H7 (cell line): Measurements from ENCODE around the gene ZBTB5. TPM values are rescaled to one million over a fixed set of nuclear protein-coding genes. Genes with fewer than 3 reads are reported as not detected.
"Not testable (repeated sequence)": the region's sequence is repeated elsewhere in the genome, so short reads cannot be mapped to it uniquely, and the experiment has no call there.

Source experiments
- DNase-seq: peaks from one replicate; pipeline ENCODE4 v3.0.0; 2012
- H3K27me3 ChIP-seq: 2 replicates; pipeline ENCODE4 v1.6.0; 2011; ENCODE audit warnings: mild to moderate bottlenecking, low read length; ENCODE audit not compliant: control insufficient read depth, insufficient read depth
- H3K36me3 ChIP-seq: replicated peaks from 2 replicates; pipeline ENCODE4 v1.5.1; 2011; ENCODE audit warnings: low read length; ENCODE audit not compliant: control insufficient read depth, insufficient read depth
- H3K4me3 ChIP-seq: 2 replicates; pipeline ENCODE4 v1.5.1; 2011; ENCODE audit warnings: low read depth, mild to moderate bottlenecking, control low read depth, low read length, moderate library complexity; ENCODE audit not compliant: insufficient read depth
- total RNA-seq: library from RNA; depleted of rRNA; stranded (reverse); fragments of >200 nt; shearing (Covaris generic); gene quantifications from 2 replicates; pipeline ENCODE4 v1.2.3, GENCODE V29; 2014

Gene ZBTB5
- total RNA-seq, 1 experiment from 2014 or later = 15.6 TPM

DNA sequence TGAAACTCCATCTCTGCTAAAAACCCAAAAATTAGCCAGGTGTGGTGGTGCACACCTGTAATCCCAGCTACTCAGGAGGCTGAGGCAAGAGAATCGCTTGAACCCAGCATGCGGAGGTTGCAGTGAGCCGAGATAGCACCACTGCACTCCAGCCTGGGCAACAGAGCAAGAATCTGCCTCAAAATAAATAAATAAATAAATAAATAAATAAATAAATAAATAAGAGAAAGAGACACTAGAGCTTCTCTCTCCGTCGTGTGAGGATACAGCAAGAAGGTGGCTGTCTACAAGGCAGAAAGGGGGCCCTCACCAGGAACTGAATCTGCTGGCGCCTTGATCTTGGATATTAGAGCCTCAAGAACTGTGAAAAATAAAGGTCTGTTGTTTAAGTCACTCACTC is 8.7 kb upstream of the ZBTB5 start:
- not testable (repeated sequence) for H3K36me3 ChIP-seq, DNase-seq, H3K27me3 ChIP-seq, H3K4me3 ChIP-seq

DNA sequence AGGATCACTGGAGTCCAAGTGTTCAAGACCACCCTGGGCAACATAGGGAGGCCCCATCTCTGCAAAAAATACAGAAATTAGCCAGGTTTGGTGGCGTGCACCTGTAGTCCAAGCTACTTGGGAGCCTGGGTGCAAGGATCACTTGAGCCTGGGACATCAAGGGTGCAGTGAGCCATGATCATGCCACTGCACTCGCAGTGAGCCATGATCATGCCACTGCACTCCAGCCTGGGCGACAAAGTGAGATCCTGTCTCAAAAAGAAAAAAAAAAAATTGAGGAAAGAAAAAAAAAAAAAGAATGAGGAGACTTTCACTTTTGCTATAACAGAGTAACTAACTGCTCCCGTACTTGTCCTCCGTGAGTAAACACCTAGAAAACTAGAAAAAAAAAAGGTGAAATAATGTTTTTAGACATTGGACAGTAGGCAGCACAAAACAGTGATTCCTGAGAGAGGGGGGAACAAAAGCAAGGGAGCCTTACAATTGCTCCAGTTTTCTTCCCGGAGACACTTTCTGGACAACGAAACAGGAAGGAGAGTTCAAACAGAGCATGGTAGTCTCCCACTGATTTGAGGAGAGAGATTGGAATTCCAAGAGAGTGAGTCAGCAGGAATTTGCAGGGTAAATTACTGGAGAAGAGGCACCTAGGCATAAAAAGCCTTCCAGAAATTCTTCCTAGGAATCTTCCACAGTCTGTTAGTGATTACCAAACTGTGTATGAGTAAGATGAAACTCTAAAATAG is 6.9 kb upstream of the ZBTB5 start:
- no peaks in the 10 kb centered on the region for H3K36me3 ChIP-seq
- H3K27me3 ChIP-seq = no peaks in the 10 kb centered on the region
- peak; percentile 76 for DNase-seq
- no peak overlapping the region; the same call in 1 of the 2 replicates for H3K4me3 ChIP-seq

DNA sequence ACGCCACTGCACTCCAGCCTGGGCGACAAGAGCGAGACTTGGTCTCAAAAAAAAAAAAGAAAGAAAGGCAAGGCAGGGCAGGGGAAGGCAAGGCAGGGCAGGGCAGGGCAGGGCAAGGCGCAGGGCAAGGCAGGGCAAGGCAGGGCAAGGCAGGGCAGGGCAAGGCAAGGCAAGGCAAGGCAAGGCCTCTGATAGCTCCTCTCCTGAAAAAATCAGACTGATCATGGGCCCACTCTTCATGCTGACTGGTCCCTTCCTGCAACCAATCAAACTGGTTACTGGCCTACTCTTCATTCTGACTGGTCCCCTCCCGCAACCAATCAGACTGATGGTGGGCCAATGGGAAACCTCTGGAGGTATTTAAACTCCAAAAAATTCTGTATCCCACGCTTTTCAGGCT is 3.4 kb upstream of the ZBTB5 start:
- Histone ChIP-seq H3K36me3 (no peaks in the 10 kb centered on the region), H3K4me3 (no peak overlapping the region)
- peak; percentile 44 for DNase-seq

DNA sequence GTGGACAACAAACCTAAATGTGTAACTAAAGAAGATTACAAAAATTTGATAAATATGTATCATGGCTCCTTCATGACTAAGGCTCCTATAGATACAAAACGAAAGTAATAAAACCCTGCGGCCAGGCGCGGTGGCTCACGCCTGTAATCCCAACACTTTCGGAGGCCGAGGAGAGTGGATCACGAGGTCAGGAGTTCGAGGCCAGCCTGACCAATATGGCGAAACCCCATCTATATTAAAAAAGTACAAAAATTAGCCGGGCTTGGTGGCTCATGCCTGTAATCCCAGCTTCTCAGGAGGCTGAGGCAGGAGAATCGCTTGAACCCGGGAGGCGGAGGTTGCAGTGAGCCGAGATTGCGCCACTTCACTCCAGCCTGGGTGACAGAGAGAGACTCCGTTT is 2.3 kb upstream of the ZBTB5 start:
- DNase-seq, H3K27me3 ChIP-seq, H3K4me3 ChIP-seq, H3K36me3 ChIP-seq: not testable (repeated sequence)

More for the DNA sequence above, 3.4 kb upstream of the ZBTB5 start:
- no peaks in the 10 kb centered on the region for H3K27me3 ChIP-seq

DNA sequence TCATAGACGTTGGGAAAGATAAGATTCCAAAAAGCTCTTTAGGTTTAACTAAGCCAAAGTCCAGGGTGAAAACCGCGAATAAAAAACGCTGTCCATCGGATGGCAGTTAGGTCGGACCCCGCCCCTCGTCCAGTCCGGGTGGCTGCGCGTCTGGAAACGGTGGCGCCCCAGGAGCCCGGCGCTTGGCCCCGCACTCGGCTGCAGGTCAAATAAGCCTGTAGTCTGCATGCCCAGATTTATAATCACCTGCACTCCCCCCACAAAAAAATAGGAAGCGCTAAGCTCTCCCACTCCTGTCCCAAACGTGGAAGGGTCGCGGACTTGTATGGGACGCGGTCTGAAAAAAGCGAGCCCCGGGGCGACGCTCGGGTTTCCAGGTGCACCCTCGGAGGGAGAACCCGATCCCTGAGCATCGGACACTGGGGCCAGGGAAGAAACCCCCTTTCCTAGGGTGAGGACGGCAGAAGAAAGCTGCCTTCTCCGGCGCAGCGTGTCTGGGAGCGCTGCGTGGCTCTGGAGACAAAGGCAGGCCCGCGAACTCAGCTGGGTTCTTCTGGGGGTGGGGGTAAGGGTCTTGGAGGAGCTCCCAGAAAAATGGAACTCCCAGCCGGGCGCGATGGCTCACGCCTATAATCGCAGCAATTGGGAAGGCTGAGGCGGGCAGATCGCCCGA is 923 bp upstream of the ZBTB5 start:
- peak overlapping the region; percentile 96 for H3K4me3 ChIP-seq
- no peaks in the 10 kb centered on the region; the same call in 1 of the 2 replicates for H3K36me3 ChIP-seq
- DNase-seq = peak; percentile 84
- no peaks in the 10 kb centered on the region for H3K27me3 ChIP-seq

DNA sequence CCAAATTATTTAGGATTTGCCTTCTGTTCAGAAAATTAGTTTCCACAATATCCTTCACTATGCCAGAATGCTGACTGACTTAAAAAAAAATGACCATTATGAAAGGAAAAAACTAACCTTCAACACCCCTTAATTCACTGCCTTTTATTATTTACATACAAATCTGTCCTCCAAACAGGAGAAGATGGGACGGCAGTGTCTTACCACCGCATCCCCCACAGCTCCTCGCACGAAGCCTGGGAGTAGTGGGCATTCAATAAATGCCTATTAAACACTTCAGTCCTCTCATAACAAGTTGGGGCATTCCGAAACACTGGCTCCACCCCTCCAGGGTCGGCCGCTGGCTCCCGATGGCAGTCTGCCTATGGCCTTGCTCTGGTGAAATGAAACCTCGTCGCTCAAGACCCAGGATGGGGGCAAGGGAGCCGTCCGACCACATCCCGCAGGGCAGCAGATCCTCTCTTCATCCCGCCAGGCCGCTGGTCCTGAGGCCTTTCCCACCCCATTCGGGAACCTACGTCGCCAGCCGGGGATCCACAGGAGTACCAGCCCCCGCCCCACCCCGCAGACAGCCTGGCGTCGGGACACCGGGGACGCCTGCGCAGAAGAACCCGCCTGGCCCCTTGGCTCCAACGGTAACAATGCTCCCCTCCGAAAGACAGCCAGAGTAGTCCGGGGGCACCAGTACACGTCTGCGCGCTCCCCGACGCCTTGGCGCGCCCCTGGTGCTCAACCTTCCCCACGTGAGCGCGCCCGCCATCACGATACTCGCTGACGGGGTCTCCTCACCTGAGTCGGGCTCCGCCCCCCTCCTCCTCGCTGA is 613 bp downstream of the ZBTB5 start:
- no peaks in the 10 kb centered on the region; the same call in 1 of the 2 replicates for H3K36me3 ChIP-seq
- no peaks in the 10 kb centered on the region for H3K27me3 ChIP-seq
- no peak for DNase-seq
- peak overlapping the region; percentile 96 for H3K4me3 ChIP-seq

DNA sequence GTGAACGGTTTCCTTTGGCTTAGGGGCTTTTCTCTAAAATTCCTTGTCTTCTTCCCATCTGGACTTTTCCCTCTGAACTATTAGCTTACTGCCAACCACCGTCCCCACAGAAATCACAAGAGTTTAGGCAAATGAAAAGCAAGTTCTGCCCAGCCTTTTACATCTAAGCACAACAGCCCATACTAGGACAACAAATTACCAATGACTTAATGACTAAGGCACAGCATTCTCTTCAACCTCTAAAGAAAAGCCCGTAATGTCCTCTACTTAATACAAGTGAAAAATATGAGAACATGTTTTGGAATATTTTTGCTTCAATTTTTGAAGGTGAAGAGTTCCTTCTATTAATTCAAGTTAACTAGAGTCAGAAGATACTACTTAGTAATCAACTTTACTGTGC is 1.2 kb downstream of the ZBTB5 start:
- Histone ChIP-seq H3K36me3 (no peaks in the 10 kb centered on the region; the same call in 1 of the 2 replicates), H3K27me3 (no peaks in the 10 kb centered on the region), H3K4me3 (peak overlapping the region; percentile 96)
- no peak for DNase-seq

DNA sequence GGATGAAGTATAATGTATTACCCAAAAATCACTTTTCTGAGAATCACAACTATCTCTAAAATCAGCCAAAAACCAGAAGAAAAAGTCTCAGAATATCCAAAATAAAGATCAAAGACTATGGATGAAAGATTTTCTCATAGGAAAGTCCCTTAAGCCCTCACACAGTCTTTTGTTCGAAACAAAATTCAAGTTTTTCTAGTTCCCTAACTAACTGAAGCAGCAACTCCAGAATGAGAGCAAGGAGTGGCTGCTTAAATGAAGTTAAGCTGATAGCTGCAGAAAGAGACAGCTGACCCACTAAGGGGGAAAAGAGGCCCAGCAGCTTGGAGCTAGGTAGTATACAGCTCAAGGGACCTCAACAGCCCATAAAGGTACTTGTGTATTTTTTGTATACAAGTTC is 8.4 kb downstream of the ZBTB5 start:
- no peaks in the 10 kb centered on the region; the same call in 1 of the 2 replicates for H3K36me3 ChIP-seq
- H3K27me3 ChIP-seq = no peaks in the 10 kb centered on the region
- H3K4me3 ChIP-seq = no peak overlapping the region
- no peak for DNase-seq

DNA sequence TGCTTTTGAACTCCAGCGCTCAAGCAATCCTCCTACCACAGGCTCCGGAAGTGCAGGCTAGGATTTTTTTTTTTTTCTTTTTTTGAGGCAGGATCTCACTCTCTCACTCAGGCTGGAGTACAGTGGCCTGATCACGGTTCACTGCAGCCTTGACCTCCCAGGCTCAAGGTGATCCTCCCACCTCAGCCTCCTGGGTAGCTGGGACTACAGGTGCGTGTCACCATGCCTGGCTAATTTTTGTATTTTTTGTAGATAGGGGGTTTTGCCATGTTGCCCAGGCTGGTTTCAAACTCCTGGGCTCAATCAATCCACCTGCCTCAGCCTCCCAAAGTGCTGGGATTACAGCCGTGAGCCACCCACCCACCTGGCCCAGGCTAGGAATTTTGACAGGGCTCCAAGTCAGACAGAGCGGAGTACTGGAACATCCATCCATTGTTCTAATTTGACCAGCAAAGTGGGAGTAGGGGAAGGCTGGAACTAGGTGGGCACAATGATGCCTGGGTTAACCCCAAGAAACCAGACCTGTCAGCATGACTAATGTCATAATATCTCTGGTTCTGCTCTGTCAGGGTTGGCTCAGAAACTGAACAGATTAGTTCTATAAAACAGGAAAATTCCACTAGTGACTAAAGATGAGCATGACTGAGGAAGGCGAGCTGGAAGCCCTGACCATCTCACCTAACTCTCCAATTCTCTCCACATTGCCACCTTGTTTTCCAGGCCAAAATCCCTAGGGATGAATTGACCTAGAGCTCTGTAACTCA is 9.2 kb downstream of the ZBTB5 start:
- Histone ChIP-seq H3K36me3 (no peaks in the 10 kb centered on the region; the same call in 1 of the 2 replicates), H3K27me3 (no peaks in the 10 kb centered on the region), H3K4me3 (no peak overlapping the region)
- no peak for DNase-seq

DNA sequence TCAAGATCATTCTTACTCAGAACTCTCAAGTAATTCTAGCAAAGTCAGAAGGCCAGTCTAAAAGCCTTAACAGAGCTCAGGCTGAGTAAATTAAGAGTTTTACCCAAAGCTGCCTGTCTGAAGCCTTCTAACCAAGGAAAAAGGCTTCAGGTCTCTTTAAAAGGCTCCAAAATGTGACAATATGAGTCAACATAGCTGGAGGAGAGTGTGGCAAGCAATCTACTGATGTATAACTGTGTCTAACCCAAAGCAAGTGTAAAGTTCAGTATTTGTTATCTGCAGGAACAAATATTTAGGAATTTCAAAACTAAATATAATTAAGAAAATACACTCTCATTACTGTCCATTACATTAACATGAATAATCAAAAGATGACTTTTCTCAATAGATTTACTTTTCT is 11.0 kb downstream of the ZBTB5 start:
- DNase-seq = no peak
- no peaks in the 10 kb centered on the region for H3K27me3 ChIP-seq
- no peak overlapping the region for H3K4me3 ChIP-seq
- H3K36me3 ChIP-seq = no peaks in the 10 kb centered on the region; the same call in 1 of the 2 replicates

DNA sequence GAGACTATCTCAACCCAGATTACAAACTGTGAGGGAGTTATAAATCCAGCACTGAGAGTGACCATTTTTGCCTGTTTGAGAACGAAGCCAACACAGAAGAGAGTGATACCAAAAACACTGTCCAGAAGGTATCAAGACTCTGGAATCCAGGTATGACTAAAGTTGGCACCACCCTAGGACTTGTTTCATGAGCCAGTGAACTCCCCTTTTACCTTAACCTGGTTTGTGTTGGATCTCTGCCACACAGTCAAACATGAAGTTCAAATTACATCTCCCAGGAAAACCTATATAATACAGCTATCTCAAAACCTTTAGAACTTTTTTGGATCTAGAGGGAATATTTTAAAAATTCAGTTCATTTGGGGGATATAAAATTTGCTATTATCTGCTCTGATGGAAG is 11.4 kb downstream of the ZBTB5 start:
- DNase-seq = no peak
- Histone ChIP-seq H3K27me3 (no peaks in the 10 kb centered on the region), H3K36me3 (no peaks in the 10 kb centered on the region; the same call in 1 of the 2 replicates), H3K4me3 (no peak overlapping the region)

DNA sequence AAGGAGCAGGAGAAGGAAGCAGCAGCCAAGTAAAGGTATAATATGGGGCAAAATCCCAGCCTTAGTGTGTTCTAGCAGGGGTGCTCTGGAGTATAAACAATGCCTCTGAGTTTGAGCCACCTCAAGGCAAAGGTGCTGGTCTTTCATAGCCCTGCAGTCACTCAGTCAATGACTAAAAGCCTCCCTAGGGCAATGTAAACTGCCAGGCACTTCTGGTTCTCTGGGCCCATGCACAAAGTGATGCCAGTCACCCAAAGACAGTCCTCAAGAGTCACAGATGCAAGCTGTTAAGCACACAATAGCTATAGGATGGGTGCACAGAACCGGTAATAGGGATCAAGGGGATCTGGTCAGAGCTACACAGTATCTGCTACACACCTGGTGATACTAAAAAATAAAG is 12.6 kb downstream of the ZBTB5 start:
- Histone ChIP-seq H3K27me3 (no peaks in the 10 kb centered on the region), H3K4me3 (no peak overlapping the region), H3K36me3 (no peaks in the 10 kb centered on the region; the same call in 1 of the 2 replicates)
- DNase-seq = no peak

DNA sequence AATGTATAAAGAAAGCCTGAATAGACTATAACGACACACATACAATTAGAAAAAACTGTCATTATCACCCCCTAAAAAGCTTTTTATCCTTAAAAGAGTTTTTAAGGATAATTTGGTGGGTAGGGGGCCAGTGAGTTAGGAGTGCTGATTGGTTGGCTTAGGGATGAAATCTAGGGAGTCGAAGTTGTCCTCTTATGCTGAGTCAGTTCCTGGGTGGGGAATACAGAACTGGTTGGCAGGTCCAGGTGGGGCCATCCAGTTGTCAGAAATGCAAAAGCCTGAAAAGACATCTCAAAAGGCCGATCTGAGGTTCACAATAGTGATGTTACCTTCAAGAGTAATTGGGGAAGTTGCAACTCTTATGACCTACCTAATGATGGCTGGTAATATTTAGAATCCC is 13.6 kb downstream of the ZBTB5 start:
- Histone ChIP-seq H3K4me3 (no peak overlapping the region), H3K27me3 (no peaks in the 10 kb centered on the region), H3K36me3 (no peaks in the 10 kb centered on the region; the same call in 1 of the 2 replicates)
- no peak for DNase-seq
